K562 (cell line): Measurements from ENCODE around the gene IL6ST. TPM values are rescaled to one million over a fixed set of nuclear protein-coding genes. Genes with fewer than 3 reads are reported as not detected.

ENCODE experiments used
- ATAC-seq: fragments of 200-7000 bp; cut with Tn5 transposase; 3 replicates; pipeline ENCODE4 v1.9.1; 2020; ENCODE audit warnings: moderate library complexity
- BruUV-seq: library from RNA; stranded (reverse); fragments of 400-500 nt; replicated peaks from 2 replicates; lab custom pipeline; 2021; lab: Mats Ljungman, UMichigan
- CTCF ChIA-PET: fragments of 300-600 bp; formaldehyde crosslinking; extraction: SDS; loops from one replicate; lab custom pipeline; 2021; ENCODE audit warnings: low intra/inter-chr PET ratio; lab: Yijun Ruan, JAX
- POLR2A ChIA-PET: fragments of 300-600, 350-650 bp; sonication (Branson Sonifier 250); formaldehyde crosslinking; extraction: SDS; loops from one replicate; lab custom pipeline; 2021; ENCODE audit warnings: antibody characterized with exemption, inconsistent platforms; lab: Yijun Ruan, JAX
- DNase-seq, 4 experiments: peaks; one replicate each; pipeline versions ENCODE4 v3.0.0 to v3.0.0-alpha.2; 2011 to 2018; ENCODE audit warnings: low spot score in 3 of 4, mixed read lengths in 3 of 4; ENCODE audit errors: extremely low read depth in 1 of 4
- FAIRE-seq: peaks from 2 replicates; lab custom pipeline; 2011; peaks lifted over from hg19 to GRCh38; lab: Jason Lieb, UNC
- H2AFZ ChIP-seq: 2 replicates; pipeline ENCODE4 v1.6.0; 2011; ENCODE audit warnings: low read depth, low read length, control low read depth, inconsistent platforms
- H3K27ac ChIP-seq: fragments of 200-600 bp; 3 replicates; pipeline ENCODE4 v1.8.0; 2011; ENCODE audit warnings: low read depth, mild to moderate bottlenecking, control low read depth, inconsistent platforms, low read length, moderate library complexity, mixed read lengths; ENCODE audit errors: extremely low read depth
- H3K27me3 ChIP-seq, 2 experiments: fragments of 300-600 bp in 1 of 2; 2 replicates in 1 of 2; 3 replicates in 1 of 2; pipeline versions ENCODE4 v1.6.0 to v1.8.0; 2011; ENCODE audit warnings: inconsistent platforms in 2 of 2, low read length in 2 of 2, mild to moderate bottlenecking in 1 of 2, mixed read lengths in 1 of 2, moderate library complexity in 1 of 2; ENCODE audit not compliant: control insufficient read depth in 2 of 2, insufficient read depth in 2 of 2
- H3K36me3 ChIP-seq: fragments of 300-600 bp; 3 replicates; pipeline ENCODE4 v1.8.0; 2011; ENCODE audit warnings: mild to moderate bottlenecking, low read length, inconsistent platforms; ENCODE audit not compliant: control insufficient read depth, insufficient read depth
- H3K4me1 ChIP-seq, 2 experiments: fragments of 200-600 bp in 1 of 2; replicated peaks in 1 of 2; 2 replicates in 1 of 2; 3 replicates in 1 of 2; pipeline versions ENCODE4 v1.5.1 to v1.8.0; 2011; ENCODE audit warnings: inconsistent platforms in 2 of 2, low read length in 2 of 2, mild to moderate bottlenecking in 1 of 2, mixed read lengths in 1 of 2, moderate library complexity in 1 of 2; ENCODE audit not compliant: control insufficient read depth in 2 of 2, insufficient read depth in 2 of 2
- H3K4me2 ChIP-seq: 2 replicates; pipeline ENCODE4 v1.6.1; 2011; ENCODE audit warnings: low read length, control low read depth, inconsistent platforms, mixed read lengths; ENCODE audit not compliant: insufficient read depth
- H3K4me3 ChIP-seq: fragments of 200-600 bp; sonication (generic), shearing (Covaris generic); 2 replicates; pipeline ENCODE4 v1.5.1; 2016; ENCODE audit warnings: control low read depth, inconsistent platforms
- H3K79me2 ChIP-seq: fragments of 200-600 bp; 3 replicates; pipeline ENCODE4 v1.8.0; 2011; ENCODE audit warnings: low read length, inconsistent platforms; ENCODE audit not compliant: control insufficient read depth, insufficient read depth
- H3K9ac ChIP-seq, 2 experiments: 2 replicates each; pipeline versions ENCODE4 v1.6.0 to v1.6.1; 2011; ENCODE audit warnings: low read depth in 2 of 2, low read length in 2 of 2, control low read depth in 1 of 2, inconsistent platforms in 1 of 2, mild to moderate bottlenecking in 1 of 2, mixed read lengths in 1 of 2; ENCODE audit not compliant: insufficient read depth in 1 of 2
- H3K9me1 ChIP-seq: one replicate; pipeline ENCODE4 v1.6.0; 2011; ENCODE audit warnings: inconsistent platforms, mild to moderate bottlenecking, low read length, moderate library complexity; ENCODE audit not compliant: control insufficient read depth, insufficient read depth
- H3K9me3 ChIP-seq: replicated peaks from 2 replicates; pipeline ENCODE4 v1.5.1; 2011; ENCODE audit warnings: low read depth, low read length, inconsistent platforms; ENCODE audit not compliant: control insufficient read depth, insufficient read depth
- H4K20me1 ChIP-seq: replicated peaks from 2 replicates; pipeline ENCODE4 v1.6.1; 2011; ENCODE audit warnings: low read length, inconsistent platforms, mixed read lengths; ENCODE audit not compliant: control insufficient read depth, insufficient read depth
- CBFA2T2 ChIP-seq: fragments of 450-650 bp; conservative IDR thresholded peaks from 2 replicates; pipeline ENCODE4 v1.6.1; 2017; ENCODE audit warnings: mild to moderate bottlenecking
- IRF2 ChIP-seq: sonication (generic); formaldehyde crosslinking; IDR thresholded peaks from 2 replicates; pipeline ENCODE4 v1.8.1; 2022; ENCODE audit warnings: mild to moderate bottlenecking, missing genetic modification reagents
- KLF16 ChIP-seq: IDR thresholded peaks from 2 replicates; pipeline ENCODE4 v1.6.1; 2016; ENCODE audit warnings: antibody characterized with exemption
- VEZF1 ChIP-seq: fragments of 200-800 bp; sonication (Bioruptor generic); IDR thresholded peaks from 2 replicates; pipeline ENCODE4 v1.6.1; 2017; ENCODE audit warnings: missing genetic modification characterization, missing compliant biosample characterization
- ZBTB9 ChIP-seq: fragments of 450-650 bp; formaldehyde crosslinking; IDR thresholded peaks from 2 replicates; pipeline ENCODE4 v1.4.0; 2020; ENCODE audit warnings: mild to moderate bottlenecking, moderate library complexity
- WGBS: fragments of 100-300 bp; shearing (Covaris generic); methylation state at CpG from one replicate; pipeline ENCODE4 v1.1.6; 2016; ENCODE audit warnings: low coverage, mixed read lengths; ENCODE audit not compliant: insufficient coverage; ENCODE audit errors: missing lambda C conversion rate; 5-methylcytosine and 5-hydroxymethylcytosine counted together
- in situ Hi-C: fragments of 300-500 bp; cut with MboI; formaldehyde crosslinking; loops from 4 replicates; pipeline ENCODE4 v1.15.0; 2018; ENCODE audit warnings: inconsistent platforms, mixed read lengths
- intact Hi-C: fragments of 100-400 bp; cut with micrococcal nuclease; formaldehyde crosslinking; loops from 2 replicates; pipeline ENCODE4 v1.14.2; 2022
- polyA plus RNA-seq, 8 experiments: library from polyadenylated mRNA; depleted of rRNA in 4 of 8; stranded (reverse) in 5 of 8; unstranded in 3 of 8; fragments of >200 nt; fragmentation: Nextera tagmentation in 2 of 8; fragmentation: Illumina TruSeq in 1 of 8; extraction: Ambion mirVana in 2 of 8; extraction: Trizol in 1 of 8; gene quantifications; 2 replicates each; pipeline versions ENCODE4 v1.2.1 to v1.2.3, GENCODE V29; 2011 to 2014; ENCODE audit warnings: inconsistent platforms in 1 of 8, missing spikeins in 1 of 8
- total RNA-seq, 7 experiments: library from RNA; depleted of rRNA in 6 of 7; stranded (reverse); fragments of >200 nt in 6 of 7; fragmentation: Illumina TruSeq in 2 of 7; extraction: Trizol in 2 of 7; gene quantifications; 2 replicates each; pipeline versions ENCODE4 v1.2.1 to v1.2.3, GENCODE V29; 2011 to 2021; ENCODE audit warnings: low replicate concordance in 1 of 7
- TF ChIP-seq, protein P1 (sequence below): fragments of 450-650 bp; IDR thresholded peaks from 2 replicates; pipeline ENCODE4 v1.6.1; 2016; ENCODE audit warnings: missing biosample characterization, missing genetic modification characterization

Gene IL6ST
- total and polyA plus RNA-seq, 9 of the 15 experiments (the other 6 are each of a cell fraction or from before 2014, with no cell fraction given) = 2.0 to 27.0 (median 7.9) TPM

GRCh38 chr5:55934720-55935119 is 60.0 kb downstream of the IL6ST start:
- intact Hi-C loops = loop anchor here (5.0 kb wide), 1 partner anchor 762 kb away; the partner anchor contains the start of gene CDC20B
- ChIA-PET POLR2A (interaction anchor here (1.0 kb wide), 1 partner anchor 8 kb away, joined by 3 read pairs; no protein-coding TSS in a partner anchor), CTCF (interaction anchor here (1.1 kb wide), 1 partner anchor 1497 kb away, joined by 3 read pairs; no protein-coding TSS in a partner anchor)
- FAIRE-seq = no peak
- Histone ChIP-seq H3K4me2 (no peak overlapping the region), H3K9ac (no peak overlapping the region), H3K27ac (no peak overlapping the region), H3K36me3 (peaks cover 7% of the 10 kb centered on the region; the same call in 1 of the 3 replicates), H3K4me1 (no peaks in the 10 kb centered on the region; a peak in 1 of 5 replicates), H3K9me3 (no peaks in the 10 kb centered on the region), H3K9me1 (no peaks in the 10 kb centered on the region), H4K20me1 (0 out of 2 replicates have a peak, but pooled peaks cover 2% of the 10 kb centered on the region), H2AFZ (no peak overlapping the region), H3K27me3 (peaks cover 0 to 5% of the 10 kb centered on the region in 2 experiments; a peak in 2 of 5 replicates), H3K79me2 (no peaks in the 10 kb centered on the region), H3K4me3 (no peak overlapping the region)
- TF ChIP-seq, protein P1, sequence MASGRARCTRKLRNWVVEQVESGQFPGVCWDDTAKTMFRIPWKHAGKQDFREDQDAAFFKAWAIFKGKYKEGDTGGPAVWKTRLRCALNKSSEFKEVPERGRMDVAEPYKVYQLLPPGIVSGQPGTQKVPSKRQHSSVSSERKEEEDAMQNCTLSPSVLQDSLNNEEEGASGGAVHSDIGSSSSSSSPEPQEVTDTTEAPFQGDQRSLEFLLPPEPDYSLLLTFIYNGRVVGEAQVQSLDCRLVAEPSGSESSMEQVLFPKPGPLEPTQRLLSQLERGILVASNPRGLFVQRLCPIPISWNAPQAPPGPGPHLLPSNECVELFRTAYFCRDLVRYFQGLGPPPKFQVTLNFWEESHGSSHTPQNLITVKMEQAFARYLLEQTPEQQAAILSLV (tag) = no peak
- TF ChIP-seq CBFA2T2 (no peak), VEZF1 (no peak), IRF2 (CRISPR knock-in tag) (no peak), ZBTB9 (CRISPR knock-in tag) (no peak), KLF16 (no peak)
- BruUV-seq = no TSS peak
- DNase-seq = no peak
- WGBS = 18% methylated on average over 2 of the region's 2 CpGs
- ATAC-seq = no peak
- in situ Hi-C loops = loop anchor here (10.0 to 25.0 kb wide), 2 partner anchors 140 to 903 kb away; no protein-coding TSS in a partner anchor
